ENCODE data around the gene FOXP1. TPM values are rescaled to one million over a fixed set of nuclear protein-coding genes. Genes with fewer than 3 reads are reported as not detected.

The FOXP1 gene
- total RNA-seq, 1 experiment from 2014 or later, result 58.4 TPM

DNA sequence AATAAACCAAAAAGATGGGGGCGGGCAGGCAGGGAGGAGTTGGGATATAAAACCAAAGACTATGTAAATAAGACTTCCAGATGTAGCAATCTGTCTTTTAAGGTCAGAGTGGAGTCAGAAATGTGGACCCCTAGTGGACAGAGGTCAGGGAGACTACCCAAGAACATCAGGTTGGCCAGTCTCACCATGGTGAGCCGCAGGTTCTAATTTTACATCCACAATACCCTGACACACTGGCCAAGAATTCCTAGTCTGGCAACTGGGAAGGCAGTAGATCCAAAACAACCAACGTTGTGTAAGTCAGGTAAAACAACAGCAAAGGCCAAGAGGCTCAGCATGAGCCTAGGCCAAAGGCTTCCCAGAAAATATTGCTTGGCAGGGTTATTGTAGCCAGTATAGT is 203.4 kb downstream of the FOXP1 start:
- Histone ChIP-seq H3K4me1 (ENCODE audit: insufficient read depth, low read length, poor library complexity, severe bottlenecking) (no peaks in the 10 kb centered on the region), H3K36me3 (ENCODE audit: insufficient read depth, low read length, poor library complexity, severe bottlenecking) (no peaks in the 10 kb centered on the region), H3K27me3 (replicated peaks; ENCODE audit: insufficient read depth, low read depth, low read length, poor library complexity) (no peaks in the 10 kb centered on the region), H3K4me3 (ENCODE audit: low read depth, low read length, poor library complexity, severe bottlenecking) (no peak overlapping the region), H3K9me3 (ENCODE audit: low read depth, low read length, poor library complexity, severe bottlenecking) (no peaks in the 10 kb centered on the region), H3K27ac (ENCODE audit: low read depth, low read length, poor library complexity, severe bottlenecking) (no peak overlapping the region)
- POLR2A ChIA-PET (ENCODE audit: low non-redundant PET), result no interaction called here
- CTCF ChIA-PET, result no interaction called here
- no peak for TF ChIP-seq CTCF (conservative IDR thresholded peaks at IDR 0.05; ENCODE audit: low read depth, low read length)
- no peak for TF ChIP-seq EZH2 (IDR thresholded peaks at IDR 0.05; ENCODE audit: borderline replicate concordance, low read depth, low read length, poor library complexity, severe bottlenecking)
- no peak for DNase-seq (ENCODE audit: low spot score)
- no TSS peak for BruUV-seq (replicated peaks)
- intact Hi-C loops (cut with micrococcal nuclease; ENCODE audit: unreplicated experiment), result no loop called here

- no peak for TF ChIP-seq CTCF (conservative IDR thresholded peaks at IDR 0.05; ENCODE audit: low read depth, low read length)
- TF ChIP-seq EZH2 (IDR thresholded peaks at IDR 0.05; ENCODE audit: borderline replicate concordance, low read depth, low read length, poor library complexity, severe bottlenecking), result no peak
- no peaks in the 10 kb centered on the region for H3K36me3 ChIP-seq (ENCODE audit: insufficient read depth, low read length, poor library complexity, severe bottlenecking)
- no peaks in the 10 kb centered on the region for H3K27me3 ChIP-seq (replicated peaks; ENCODE audit: insufficient read depth, low read depth, low read length, poor library complexity)
- H3K27ac ChIP-seq (ENCODE audit: low read depth, low read length, poor library complexity, severe bottlenecking), result no peak overlapping the region
- DNase-seq (ENCODE audit: low spot score), result no peak
- H3K4me3 ChIP-seq (ENCODE audit: low read depth, low read length, poor library complexity, severe bottlenecking), result no peak overlapping the region
- CTCF ChIA-PET, result no interaction called here
- H3K9me3 ChIP-seq (ENCODE audit: low read depth, low read length, poor library complexity, severe bottlenecking), result no peaks in the 10 kb centered on the region
- BruUV-seq (replicated peaks), result no TSS peak
- POLR2A ChIA-PET (ENCODE audit: low non-redundant PET), result no interaction called here
- intact Hi-C loops (cut with micrococcal nuclease; ENCODE audit: unreplicated experiment), result no loop called here
- H3K4me1 ChIP-seq (ENCODE audit: insufficient read depth, low read length, poor library complexity, severe bottlenecking), result no peaks in the 10 kb centered on the region
Observed at GRCh38 chr3:71378509-71378908, 205.0 kb downstream of the FOXP1 start.

GRCh38 chr3:71376911-71377310 is 206.6 kb downstream of the FOXP1 start:
- Histone ChIP-seq H3K4me1 (ENCODE audit: insufficient read depth, low read length, poor library complexity, severe bottlenecking) (no peaks in the 10 kb centered on the region), H3K27me3 (replicated peaks; ENCODE audit: insufficient read depth, low read depth, low read length, poor library complexity) (no peaks in the 10 kb centered on the region), H3K36me3 (ENCODE audit: insufficient read depth, low read length, poor library complexity, severe bottlenecking) (no peaks in the 10 kb centered on the region), H3K27ac (ENCODE audit: low read depth, low read length, poor library complexity, severe bottlenecking) (no peak overlapping the region), H3K9me3 (ENCODE audit: low read depth, low read length, poor library complexity, severe bottlenecking) (no peaks in the 10 kb centered on the region), H3K4me3 (ENCODE audit: low read depth, low read length, poor library complexity, severe bottlenecking) (no peak overlapping the region)
- no TSS peak for BruUV-seq (replicated peaks)
- POLR2A ChIA-PET (ENCODE audit: low non-redundant PET), result no interaction called here
- TF ChIP-seq EZH2 (IDR thresholded peaks at IDR 0.05; ENCODE audit: borderline replicate concordance, low read depth, low read length, poor library complexity, severe bottlenecking), result no peak
- no peak for TF ChIP-seq CTCF (conservative IDR thresholded peaks at IDR 0.05; ENCODE audit: low read depth, low read length)
- intact Hi-C loops (cut with micrococcal nuclease; ENCODE audit: unreplicated experiment), result no loop called here
- CTCF ChIA-PET, result no interaction called here
- DNase-seq (ENCODE audit: low spot score), result no peak
